GM12878 (cell line): ENCODE results near the gene GOLGA6L22.
"Not testable (repeated sequence)": the region's sequence is repeated elsewhere in the genome, so short reads cannot be mapped to it uniquely, and the experiment has no call there.

Experiments
- BCLAF1 ChIP-seq: fragments of 450-650 bp; IDR thresholded peaks from 2 replicates; pipeline ENCODE4 v1.6.1; 2017; ENCODE audit warnings: antibody characterized with exemption, mild to moderate bottlenecking, moderate library complexity
- CBX3 ChIP-seq: fragments of 200-600 bp; sonication (generic); IDR thresholded peaks from 2 replicates; pipeline ENCODE4 v1.6.1; 2016; ENCODE audit warnings: low read depth, borderline replicate concordance
- CTCF ChIP-seq, 3 experiments: IDR thresholded peaks in 2 of 3; conservative IDR thresholded peaks in 1 of 3; 2 replicates each; pipeline ENCODE4 v1.5.1; 2011; ENCODE audit warnings: low read depth in 3 of 3, low read length in 3 of 3, mild to moderate bottlenecking in 3 of 3, control low read depth in 2 of 3, moderate library complexity in 2 of 3, inconsistent platforms in 1 of 3, mixed read lengths in 1 of 3; ENCODE audit not compliant: control insufficient read depth in 2 of 3, insufficient read depth in 1 of 3; ENCODE audit errors: extremely low read depth in 1 of 3
- KAT2A ChIP-seq: conservative IDR thresholded peaks from 2 replicates; pipeline ENCODE4 v1.6.1; 2011; ENCODE audit warnings: low read depth, low read length; ENCODE audit not compliant: control insufficient read depth
- MAX ChIP-seq: IDR thresholded peaks from 2 replicates; pipeline ENCODE4 v1.6.1; 2012; ENCODE audit warnings: low read depth, low read length, improper control_type of control experiment
- MLLT1 ChIP-seq: fragments of 450-650 bp; IDR thresholded peaks from 2 replicates; pipeline ENCODE4 v1.6.1; 2016; ENCODE audit warnings: mild to moderate bottlenecking
- MTA3 ChIP-seq: IDR thresholded peaks from 2 replicates; pipeline ENCODE4 v1.6.1; 2012; ENCODE audit warnings: low read length, inconsistent platforms, borderline replicate concordance
- NFIC ChIP-seq: IDR thresholded peaks from 2 replicates; pipeline ENCODE4 v1.6.1; 2012; ENCODE audit warnings: low read depth, mild to moderate bottlenecking, inconsistent platforms, low read length, moderate library complexity
- POLR2AphosphoS5 ChIP-seq: IDR thresholded peaks from 2 replicates; pipeline ENCODE4 v1.6.1; 2011; ENCODE audit warnings: mild to moderate bottlenecking, low read length, inconsistent platforms
- SREBF2 ChIP-seq: IDR thresholded peaks from 2 replicates; pipeline ENCODE4 v1.6.1; 2012; ENCODE audit warnings: mild to moderate bottlenecking, low read length
- USF1 ChIP-seq: IDR thresholded peaks from 2 replicates; pipeline ENCODE4 v1.6.1; 2011; ENCODE audit warnings: borderline replicate concordance, low read depth, mild to moderate bottlenecking, moderate library complexity, mixed read lengths, low read length; ENCODE audit not compliant: insufficient read depth; ENCODE audit errors: extremely low read length
- ZBTB33 ChIP-seq: fragments of 450-650 bp; IDR thresholded peaks from 2 replicates; pipeline ENCODE4 v1.6.1; 2017; ENCODE audit warnings: mild to moderate bottlenecking

GRCh38 chr15:22516140-22516539 is 57.4 kb downstream of the GOLGA6L22 start:
- not testable (repeated sequence) for TF ChIP-seq BCLAF1; USF1; CTCF (IDR thresholded peaks at IDR 0.05 in 2 of 3, conservative IDR thresholded peaks at IDR 0.05 in 1 of 3; ENCODE audit: control insufficient read depth in 2 of 3, extremely low read depth in 1 of 3, insufficient read depth in 1 of 3, low read depth in 3 of 3, low read length in 3 of 3); POLR2AphosphoS5; SREBF2; NFIC; KAT2A; MAX; CBX3; ZBTB33; MTA3; MLLT1
